Activated CD4-positive, alpha-beta T cell treated with anti-CD3 and anti-CD28 coated beads, Interleukin-2, amount 50 U/mL, for 16 hours (primary cell): Measurements from ENCODE around the gene ZNF226.
"Not testable (repeated sequence)": the region's sequence is repeated elsewhere in the genome, so short reads cannot be mapped to it uniquely, and the experiment has no call there.

Experiments
- DNase-seq: peaks from one replicate; pipeline ENCODE4 v3.0.0-alpha.2; 2020

Gene ZNF226

GRCh38 chr19:44164673-44165512 lies at the start of gene ZNF226:
Gene ZNF226, plus strand, starts transcription at chr19:44165100. Its CDS starts 4,981 bp downstream, at chr19:44170081.
- DNase-seq, result peak; percentile 91

- not testable (repeated sequence) for DNase-seq
Observed at GRCh38 chr19:44121162-44121561, 43.7 kb upstream of the ZNF226 start.

GRCh38 chr19:44131955-44132354 lies 32.9 kb upstream of the ZNF226 start:
- DNase-seq, result no peak

- peak; percentile 72 for DNase-seq
Observed at GRCh38 chr19:44141191-44142058, 23.5 kb upstream of the ZNF226 start, which contains the start of gene ZNF234. Gene ZNF234, plus strand, starts transcription at chr19:44141554. Its CDS starts 3,079 bp downstream, at chr19:44144633.

GRCh38 chr19:44142059-44142433 lies 22.9 kb upstream of the ZNF226 start:
- peak; percentile 6 for DNase-seq

- no peak for DNase-seq
Observed at GRCh38 chr19:44149776-44150175, 15.1 kb upstream of the ZNF226 start.

GRCh38 chr19:44151491-44151890 lies 13.4 kb upstream of the ZNF226 start:
- DNase-seq, result no peak

- DNase-seq, result no peak
Observed at GRCh38 chr19:44156475-44156874, 8.4 kb upstream of the ZNF226 start.

- no peak for DNase-seq
Observed at GRCh38 chr19:44163789-44164188, 1.1 kb upstream of the ZNF226 start.

GRCh38 chr19:44164327-44164672 lies 600 bp upstream of the ZNF226 start:
- DNase-seq, result no peak

- DNase-seq, result not testable (repeated sequence)
Observed at GRCh38 chr19:44170660-44171059, 5.8 kb downstream of the ZNF226 start.

GRCh38 chr19:44176590-44176989 lies 11.7 kb downstream of the ZNF226 start:
- no peak for DNase-seq

GRCh38 chr19:44180968-44181367 lies 16.1 kb downstream of the ZNF226 start:
- no peak for DNase-seq

GRCh38 chr19:44182145-44182544 lies 17.2 kb downstream of the ZNF226 start:
- no peak for DNase-seq

GRCh38 chr19:44190020-44190419 lies 25.1 kb downstream of the ZNF226 start:
- DNase-seq, result no peak

GRCh38 chr19:44192127-44192526 lies 27.2 kb downstream of the ZNF226 start:
- no peak for DNase-seq

GRCh38 chr19:44196772-44197171 lies 31.9 kb downstream of the ZNF226 start:
- no peak for DNase-seq

GRCh38 chr19:44202470-44202869 lies 37.6 kb downstream of the ZNF226 start:
- DNase-seq, result no peak

- no peak for DNase-seq
Observed at GRCh38 chr19:44202974-44203373, 38.1 kb downstream of the ZNF226 start.

- DNase-seq, result not testable (repeated sequence)
Observed at GRCh38 chr19:44203877-44204276, 39.0 kb downstream of the ZNF226 start.

GRCh38 chr19:44204772-44205171 lies 39.9 kb downstream of the ZNF226 start:
- DNase-seq, result no peak

- peak; percentile 89 for DNase-seq
Observed at GRCh38 chr19:44207126-44207803, 42.4 kb downstream of the ZNF226 start.

GRCh38 chr19:44212250-44212865 lies 47.5 kb downstream of the ZNF226 start, which contains the start of gene ZNF227:
Gene ZNF227, plus strand, starts transcription at chr19:44212532. Its CDS starts 5,261 bp downstream, at chr19:44217793.
- DNase-seq, result peak; percentile 84
